Measurements from ENCODE around the gene DPPA5. TPM values are rescaled to one million over a fixed set of nuclear protein-coding genes. Genes with fewer than 3 reads are reported as not detected.

The DPPA5 gene
- not detected in 2 replicates for total RNA-seq

DNA sequence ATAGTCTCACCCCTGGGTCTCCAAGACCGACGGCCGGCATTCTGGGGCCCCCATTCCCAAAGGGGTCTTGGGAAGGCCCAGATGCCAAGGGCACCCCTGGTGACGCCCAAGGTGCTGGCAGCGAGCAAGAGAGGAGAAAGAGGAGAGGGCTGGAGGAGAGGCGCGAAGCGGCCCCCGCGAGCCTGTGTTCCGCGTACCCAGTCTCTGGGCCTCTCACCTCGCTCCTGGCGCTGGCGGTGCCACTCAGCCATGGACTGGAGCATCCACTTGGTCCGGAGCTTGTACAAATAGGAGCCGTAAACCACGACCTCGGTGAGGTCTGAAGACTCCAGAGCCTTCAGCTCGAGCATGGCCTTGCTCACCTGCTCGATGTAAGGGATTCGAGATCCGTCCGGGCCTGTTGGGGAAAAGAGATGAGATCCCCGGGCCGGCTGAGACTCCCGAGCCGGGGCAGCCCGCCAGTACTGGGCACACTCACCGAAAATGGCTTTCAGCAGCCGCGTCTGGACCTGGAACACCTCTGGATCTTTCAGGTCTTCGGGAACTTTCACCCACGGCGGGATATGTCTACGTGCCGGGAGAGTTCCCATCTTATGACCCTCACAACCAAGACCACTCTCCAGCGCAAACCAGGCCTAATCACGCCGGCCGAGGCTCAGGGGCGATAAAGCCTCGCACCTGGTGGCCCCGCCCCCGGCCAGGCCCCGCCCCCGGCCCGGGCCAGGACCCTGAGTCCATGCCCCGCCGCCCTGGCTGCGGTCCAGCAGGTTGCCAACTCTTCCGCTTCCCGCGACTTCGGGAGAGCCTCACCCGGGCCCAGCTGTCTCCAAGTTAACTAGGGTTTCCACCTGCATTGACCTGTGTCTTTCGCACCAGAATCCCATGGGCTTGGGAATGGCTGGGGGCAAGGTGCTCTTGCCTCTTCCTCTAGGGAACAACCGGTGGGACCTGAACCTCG is at the start of gene DPPA5:
Gene DPPA5, minus strand, starts transcription at position 641 of the 958 bp plus-strand sequence. Its CDS starts 51 bp downstream, at position 590.

GRCh38 chr6:73394577-73395354 is 40.7 kb upstream of the DPPA5 start, which contains the start of gene DDX43:
DDX43 (plus strand) TSS chr6:73394828; CDS start chr6:73394906, 78 bp downstream.

GRCh38 chr6:73369563-73369962 is 15.5 kb upstream of the DPPA5 start, which contains the start of gene OOEP:
OOEP (minus strand) TSS chr6:73369897; CDS start chr6:73369792, 105 bp downstream.

DNA sequence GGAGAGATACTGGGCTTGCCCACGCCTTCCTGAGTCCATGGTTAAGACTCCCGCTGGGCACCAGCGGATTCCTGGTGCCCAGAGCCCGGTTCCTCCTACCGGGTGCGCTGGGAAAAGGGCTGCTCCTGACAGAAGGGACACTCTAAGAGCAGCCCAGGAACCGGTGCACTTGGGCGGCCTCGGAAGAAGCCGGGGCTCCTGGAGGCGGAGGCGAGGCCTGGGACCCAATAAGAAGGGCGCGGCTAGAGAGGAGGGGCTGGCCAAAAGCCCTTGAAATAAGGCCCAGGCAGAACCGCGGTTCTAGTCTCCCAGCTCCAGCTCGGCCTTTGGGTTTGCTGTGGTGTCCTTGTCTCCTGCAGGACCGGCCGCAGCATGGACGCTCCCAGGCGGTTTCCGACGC is 8.3 kb upstream of the DPPA5 start, which contains the start of gene KHDC3L:
Gene KHDC3L, plus strand, starts transcription at position 301 of the 400 bp plus-strand sequence. Its CDS starts 72 bp downstream, at position 373.

Other genes with a start within 250 kb of the DPPA5 start
- gene KHDC1L, start 128.8 kb downstream of the DPPA5 start, total RNA-seq, result not detected in 2 replicates
- 3.2 and 6.1 TPM in 2 replicates for gene KHDC1, start 91.1 kb downstream of the DPPA5 start, total RNA-seq
- not detected in 2 replicates for gene KHDC3L, start 8.4 kb upstream of the DPPA5 start, total RNA-seq
- gene OOEP, start 15.6 kb upstream of the DPPA5 start, total RNA-seq, result not detected in 2 replicates
- gene DDX43, start 40.6 kb upstream of the DPPA5 start, total RNA-seq, result 0.58 TPM in 1 of 2 replicates, not detected in the other
- gene CGAS, start 98.0 kb upstream of the DPPA5 start, total RNA-seq, result 4.3 and 5.5 TPM in 2 replicates
- gene MTO1, start 107.5 kb upstream of the DPPA5 start, total RNA-seq, result 31.5 and 38.1 TPM in 2 replicates
- gene EEF1A1, start 166.8 kb upstream of the DPPA5 start, total RNA-seq, result 13,126 and 13,285 TPM in 2 replicates